GM12878 (cell line): ENCODE measurements around the gene ARID4B. TPM values are rescaled to one million over a fixed set of nuclear protein-coding genes. Genes with fewer than 3 reads are reported as not detected.

Experiments
- ATAC-seq: fragments of 200-7000 bp; cut with Tn5 transposase; 3 replicates; pipeline ENCODE4 v1.9.1; 2020; ENCODE audit warnings: mild to moderate bottlenecking, moderate library complexity
- BruUV-seq: library from RNA; stranded (reverse); fragments of 400-500 nt; replicated peaks from 2 replicates; lab custom pipeline; 2021; lab: Mats Ljungman, UMichigan
- CTCF ChIA-PET: fragments of 300-600 bp; sonication (Branson Sonifier 250); formaldehyde crosslinking; extraction: SDS; loops from one replicate; lab custom pipeline; 2021; ENCODE audit warnings: inconsistent platforms; lab: Yijun Ruan, JAX
- POLR2A ChIA-PET: fragments of 350-600 bp; formaldehyde crosslinking; extraction: SDS; loops from one replicate; lab custom pipeline; 2021; ENCODE audit warnings: inconsistent platforms; lab: Charles Lee
- RAD21 ChIA-PET: fragments of 300-600 bp; sonication (Branson Sonifier 250); formaldehyde crosslinking; loops from one replicate; lab custom pipeline; 2023; ENCODE audit warnings: antibody characterized with exemption; ENCODE audit not compliant: unreplicated experiment; lab: Charles Lee
- SMC1A ChIA-PET: fragments of 300-600 bp; sonication (Branson Sonifier 250); formaldehyde crosslinking; loops from one replicate; lab custom pipeline; 2023; ENCODE audit not compliant: unreplicated experiment, uncharacterized antibody; lab: Charles Lee
- DNase-seq: peaks from one replicate; pipeline ENCODE4 v3.0.0-alpha.2; 2011; ENCODE audit warnings: low read depth, low spot score
- FAIRE-seq: peaks from 3 replicates; lab custom pipeline; 2011; peaks lifted over from hg19 to GRCh38; lab: Jason Lieb, UNC
- H2AFZ ChIP-seq: 2 replicates; pipeline ENCODE4 v1.6.0; 2011; ENCODE audit warnings: low read depth, low read length, control low read depth; ENCODE audit not compliant: control insufficient read depth
- H3K27ac ChIP-seq: 2 replicates; pipeline ENCODE4 v1.5.1; 2011; ENCODE audit warnings: control low read depth; ENCODE audit not compliant: control insufficient read depth, insufficient read depth
- H3K27me3 ChIP-seq, 2 experiments: replicated peaks in 1 of 2; 2 replicates each; pipeline versions ENCODE4 v1.6.0 to v1.6.1; 2011; ENCODE audit warnings: low read length in 1 of 2; ENCODE audit not compliant: control insufficient read depth in 2 of 2, insufficient read depth in 2 of 2
- H3K36me3 ChIP-seq, 2 experiments: 2 replicates each; pipeline ENCODE4 v1.5.1; 2011; ENCODE audit warnings: low read length in 1 of 2; ENCODE audit not compliant: control insufficient read depth in 2 of 2, insufficient read depth in 2 of 2
- H3K4me1 ChIP-seq: 2 replicates; pipeline ENCODE4 v1.6.1; 2011; ENCODE audit warnings: mild to moderate bottlenecking, low read length, moderate library complexity, mixed read lengths; ENCODE audit not compliant: control insufficient read depth, insufficient read depth
- H3K4me2 ChIP-seq: 2 replicates; pipeline ENCODE4 v1.6.0; 2011; ENCODE audit warnings: control low read depth; ENCODE audit not compliant: control insufficient read depth, insufficient read depth
- H3K4me3 ChIP-seq: fragments of 200-600 bp; sonication (generic); 2 replicates; pipeline ENCODE4 v1.5.1; 2016
- H3K79me2 ChIP-seq: 2 replicates; pipeline ENCODE4 v1.6.0; 2011; ENCODE audit warnings: low read length; ENCODE audit not compliant: control insufficient read depth, insufficient read depth
- H3K9ac ChIP-seq: 2 replicates; pipeline ENCODE4 v1.8.0; 2011; ENCODE audit warnings: low read length, control low read depth, mixed read lengths; ENCODE audit not compliant: control insufficient read depth, insufficient read depth
- H3K9me3 ChIP-seq: replicated peaks from 3 replicates; pipeline ENCODE4 v1.5.1; 2011; ENCODE audit warnings: mild to moderate bottlenecking, low read length; ENCODE audit not compliant: control insufficient read depth, insufficient read depth
- H4K20me1 ChIP-seq: 2 replicates; pipeline ENCODE4 v1.6.0; 2011; ENCODE audit not compliant: control insufficient read depth, insufficient read depth
- CEBPB ChIP-seq, 2 experiments: fragments of 150-350 bp in 1 of 2; IDR thresholded peaks; 2 replicates each; pipeline ENCODE4 v1.6.1; 2012 to 2014; ENCODE audit warnings: low read depth in 2 of 2, low read length in 2 of 2, borderline replicate concordance in 1 of 2, inconsistent platforms in 1 of 2
- ESRRA ChIP-seq: IDR thresholded peaks from 2 replicates; pipeline ENCODE4 v1.6.1; 2012; ENCODE audit warnings: mild to moderate bottlenecking, low read length, improper control_type of control experiment
- HDAC2 ChIP-seq: fragments of 200-600 bp; sonication (generic); IDR thresholded peaks from 2 replicates; pipeline ENCODE4 v1.6.1; 2017
- KDM1A ChIP-seq: fragments of 200-600 bp; sonication (generic); IDR thresholded peaks from 2 replicates; pipeline ENCODE4 v1.6.1; 2016; ENCODE audit warnings: borderline replicate concordance
- KLF5 ChIP-seq: fragments of 450-650 bp; IDR thresholded peaks from 2 replicates; pipeline ENCODE4 v1.6.1; 2014; ENCODE audit warnings: mild to moderate bottlenecking; ENCODE audit not compliant: partially characterized antibody
- MTA3 ChIP-seq: IDR thresholded peaks from 2 replicates; pipeline ENCODE4 v1.6.1; 2012; ENCODE audit warnings: low read length, inconsistent platforms, borderline replicate concordance
- NFIC ChIP-seq: IDR thresholded peaks from 2 replicates; pipeline ENCODE4 v1.6.1; 2012; ENCODE audit warnings: low read depth, mild to moderate bottlenecking, inconsistent platforms, low read length, moderate library complexity
- NR2C1 ChIP-seq: fragments of 450-650 bp; IDR thresholded peaks from 2 replicates; pipeline ENCODE4 v1.6.1; 2017; ENCODE audit warnings: antibody characterized with exemption, mild to moderate bottlenecking, moderate library complexity
- PAX5 ChIP-seq: IDR thresholded peaks from 2 replicates; pipeline ENCODE4 v1.6.1; 2011; ENCODE audit warnings: low read depth, low read length, borderline replicate concordance
- RAD21 ChIP-seq: IDR thresholded peaks from 2 replicates; pipeline ENCODE4 v1.6.1; 2011; ENCODE audit warnings: mild to moderate bottlenecking, low read depth, low read length, moderate library complexity; ENCODE audit not compliant: insufficient read depth
- RFX5 ChIP-seq: IDR thresholded peaks from 2 replicates; pipeline ENCODE4 v1.6.1; 2011; ENCODE audit warnings: low read depth, low read length, improper control_type of control experiment
- SIN3A ChIP-seq: IDR thresholded peaks from 2 replicates; pipeline ENCODE4 v1.6.1; 2012; ENCODE audit warnings: low read depth, low read length, improper control_type of control experiment
- SPI1 ChIP-seq: IDR thresholded peaks from 2 replicates; pipeline ENCODE4 v1.6.1; 2011; ENCODE audit warnings: low read depth, mild to moderate bottlenecking, low read length, moderate library complexity, borderline replicate concordance; ENCODE audit not compliant: insufficient read depth
- TARDBP ChIP-seq: IDR thresholded peaks from 2 replicates; pipeline ENCODE4 v1.6.1; 2016; ENCODE audit warnings: borderline replicate concordance
- TBL1XR1 ChIP-seq: IDR thresholded peaks from 2 replicates; pipeline ENCODE4 v1.6.1; 2012; ENCODE audit warnings: low read depth, low read length, improper control_type of control experiment
- USF2 ChIP-seq: IDR thresholded peaks from 2 replicates; pipeline ENCODE4 v1.6.1; 2011; ENCODE audit warnings: low read depth, low read length, improper control_type of control experiment, borderline replicate concordance
- ZNF24 ChIP-seq: fragments of 450-650 bp; IDR thresholded peaks from 2 replicates; pipeline ENCODE4 v1.6.1; 2017; ENCODE audit warnings: antibody characterized with exemption, mild to moderate bottlenecking
- WGBS: methylation state at CpG from one replicate; pipeline ENCODE4 v1.1.6; 2016; ENCODE audit warnings: low lambda C conversion rate; ENCODE audit not compliant: insufficient replicate concordance, insufficient coverage; ENCODE audit errors: missing lambda C conversion rate; 5-methylcytosine and 5-hydroxymethylcytosine counted together
- in situ Hi-C: fragments of 300-500 bp; cut with MboI; formaldehyde crosslinking; loops from 9 replicates; pipeline ENCODE4 v1.14.3; 2018; ENCODE audit warnings: mixed read lengths
- intact Hi-C: fragments of 100-400 bp; cut with micrococcal nuclease; formaldehyde crosslinking; loops from one replicate; pipeline ENCODE4 v1.14.2; 2022; ENCODE audit not compliant: unreplicated experiment
- polyA plus RNA-seq, 11 experiments: library from polyadenylated mRNA; depleted of rRNA in 4 of 11; unstranded in 6 of 11; stranded (reverse) in 5 of 11; fragments of >200 nt; fragmentation: Nextera tagmentation in 4 of 11; fragmentation: Illumina TruSeq in 1 of 11; extraction: Ambion mirVana in 4 of 11; extraction: Trizol in 1 of 11; gene quantifications; 1 replicate in 1 of 11; 2 replicates in 10 of 11; pipeline versions ENCODE4 v1.2.1 to v1.2.3, GENCODE V29; 2011 to 2016; ENCODE audit warnings: inconsistent platforms in 2 of 11, missing spikeins in 2 of 11, low read depth in 1 of 11
- total RNA-seq, 4 experiments: library from RNA; depleted of rRNA in 3 of 4; stranded (reverse); fragments of >200 nt in 3 of 4; fragmentation: Illumina TruSeq in 1 of 4; extraction: Trizol in 1 of 4; gene quantifications; 2 replicates each; pipeline versions ENCODE4 v1.2.1 to v1.2.3, GENCODE V29; 2013 to 2021
- TF ChIP-seq, protein P1 (sequence below): fragments of 450-650 bp; formaldehyde crosslinking; IDR thresholded peaks from 2 replicates; pipeline ENCODE4 v1.5.0; 2022; ENCODE audit warnings: mild to moderate bottlenecking, missing genetic modification characterization
- TF ChIP-seq, protein P2 (sequence below): fragments of 450-650 bp; IDR thresholded peaks from 2 replicates; pipeline ENCODE4 v1.6.1; 2014; ENCODE audit warnings: mild to moderate bottlenecking

ARID4B gene
- total and polyA plus RNA-seq, 10 of the 15 experiments (the other 5 are each of a cell fraction or from before 2014, with no cell fraction given): 13.6 to 39.1 (median 28.0) TPM

GRCh38 chr1:235225299-235225698 is 102.7 kb downstream of the ARID4B start (continued):
- TF ChIP-seq, protein P1, sequence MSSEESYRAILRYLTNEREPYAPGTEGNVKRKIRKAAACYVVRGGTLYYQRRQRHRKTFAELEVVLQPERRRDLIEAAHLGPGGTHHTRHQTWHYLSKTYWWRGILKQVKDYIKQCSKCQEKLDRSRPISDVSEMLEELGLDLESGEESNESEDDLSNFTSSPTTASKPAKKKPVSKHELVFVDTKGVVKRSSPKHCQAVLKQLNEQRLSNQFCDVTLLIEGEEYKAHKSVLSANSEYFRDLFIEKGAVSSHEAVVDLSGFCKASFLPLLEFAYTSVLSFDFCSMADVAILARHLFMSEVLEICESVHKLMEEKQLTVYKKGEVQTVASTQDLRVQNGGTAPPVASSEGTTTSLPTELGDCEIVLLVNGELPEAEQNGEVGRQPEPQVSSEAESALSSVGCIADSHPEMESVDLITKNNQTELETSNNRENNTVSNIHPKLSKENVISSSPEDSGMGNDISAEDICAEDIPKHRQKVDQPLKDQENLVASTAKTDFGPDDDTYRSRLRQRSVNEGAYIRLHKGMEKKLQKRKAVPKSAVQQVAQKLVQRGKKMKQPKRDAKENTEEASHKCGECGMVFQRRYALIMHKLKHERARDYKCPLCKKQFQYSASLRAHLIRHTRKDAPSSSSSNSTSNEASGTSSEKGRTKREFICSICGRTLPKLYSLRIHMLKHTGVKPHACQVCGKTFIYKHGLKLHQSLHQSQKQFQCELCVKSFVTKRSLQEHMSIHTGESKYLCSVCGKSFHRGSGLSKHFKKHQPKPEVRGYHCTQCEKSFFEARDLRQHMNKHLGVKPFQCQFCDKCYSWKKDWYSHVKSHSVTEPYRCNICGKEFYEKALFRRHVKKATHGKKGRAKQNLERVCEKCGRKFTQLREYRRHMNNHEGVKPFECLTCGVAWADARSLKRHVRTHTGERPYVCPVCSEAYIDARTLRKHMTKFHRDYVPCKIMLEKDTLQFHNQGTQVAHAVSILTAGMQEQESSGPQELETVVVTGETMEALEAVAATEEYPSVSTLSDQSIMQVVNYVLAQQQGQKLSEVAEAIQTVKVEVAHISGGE: no peak

- no peak overlapping the region for H3K4me2 ChIP-seq
- no peak for FAIRE-seq
- H2AFZ ChIP-seq: no peak overlapping the region
- DNase-seq: no peak
- no peaks in the 10 kb centered on the region for H3K79me2 ChIP-seq
- no peak overlapping the region for H3K4me3 ChIP-seq
- no peak overlapping the region for H3K9ac ChIP-seq
- BruUV-seq: no TSS peak
- H3K9me3 ChIP-seq: no peaks in the 10 kb centered on the region
- intact Hi-C loops: no loop called here
- POLR2A ChIA-PET: interaction anchor here (0.7 kb wide), 1 partner anchor 290 kb away, joined by 8 read pairs; no protein-coding TSS in a partner anchor
- SMC1A ChIA-PET: interaction anchor here (1.2 kb wide), 1 partner anchor 37 kb away, joined by 5 read pairs; no protein-coding TSS in a partner anchor
- H3K4me1 ChIP-seq: no peaks in the 10 kb centered on the region
- no peak overlapping the region for H3K27ac ChIP-seq
- H4K20me1 ChIP-seq: no peaks in the 10 kb centered on the region
- ATAC-seq: no peak
- WGBS: 100% methylated on average over 3 of the region's 3 CpGs
- RAD21 ChIA-PET: no interaction called here
- CTCF ChIA-PET: interaction anchor here (1.2 to 1.4 kb wide), 2 partner anchors 9 to 194 kb away, joined by 3 to 5 read pairs; no protein-coding TSS in a partner anchor
- H3K27me3 ChIP-seq: no peaks in the 10 kb centered on the region
- H3K36me3 ChIP-seq: peaks cover under 1 to 10% of the 10 kb centered on the region in 2 experiments; a peak in 3 of 4 replicates
- in situ Hi-C loops: no loop called here
- no peak for TF ChIP-seq ESRRA
- TF ChIP-seq, protein P2, sequence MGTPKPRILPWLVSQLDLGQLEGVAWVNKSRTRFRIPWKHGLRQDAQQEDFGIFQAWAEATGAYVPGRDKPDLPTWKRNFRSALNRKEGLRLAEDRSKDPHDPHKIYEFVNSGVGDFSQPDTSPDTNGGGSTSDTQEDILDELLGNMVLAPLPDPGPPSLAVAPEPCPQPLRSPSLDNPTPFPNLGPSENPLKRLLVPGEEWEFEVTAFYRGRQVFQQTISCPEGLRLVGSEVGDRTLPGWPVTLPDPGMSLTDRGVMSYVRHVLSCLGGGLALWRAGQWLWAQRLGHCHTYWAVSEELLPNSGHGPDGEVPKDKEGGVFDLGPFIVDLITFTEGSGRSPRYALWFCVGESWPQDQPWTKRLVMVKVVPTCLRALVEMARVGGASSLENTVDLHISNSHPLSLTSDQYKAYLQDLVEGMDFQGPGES: no peak
- no peak for TF ChIP-seq HDAC2
- TF ChIP-seq MTA3: no peak
- TF ChIP-seq PAX5: no peak
- no peak for TF ChIP-seq KLF5
- TF ChIP-seq ZNF24: no peak
- TF ChIP-seq NFIC: no peak
- TF ChIP-seq KDM1A: no peak
- no peak for TF ChIP-seq NR2C1
- TF ChIP-seq TARDBP: no peak
- TF ChIP-seq SPI1: no peak
- no peak for TF ChIP-seq RFX5
- TF ChIP-seq SIN3A: no peak
- TF ChIP-seq TBL1XR1: no peak
- no peak for TF ChIP-seq CEBPB (IDR thresholded peaks at IDR 0.05; ENCODE audit: borderline replicate concordance in 1 of 2, low read depth in 2 of 2, low read length in 2 of 2)
- no peak for TF ChIP-seq USF2
- no peak for TF ChIP-seq RAD21
Observed at GRCh38 chr1:235221653-235222375, 106.2 kb downstream of the ARID4B start.
